ENCODE results near the gene COL26A1. TPM values are rescaled to one million over a fixed set of nuclear protein-coding genes. Genes with fewer than 3 reads are reported as not detected.

COL26A1 gene
- total RNA-seq, 1 donor from 2014 or later = 155 TPM

- Mint-ChIP-seq H3K4me1 (ENCODE audit: low read depth) (peaks cover 9% of the 10 kb centered on the region), H3K9me3 (ENCODE audit: low read depth) (peaks cover 6% of the 10 kb centered on the region), H3K27me3 (ENCODE audit: low read depth) (no peaks in the 10 kb centered on the region), H3K4me3 (ENCODE audit: unreplicated experiment) (no peak overlapping the region), H3K36me3 (ENCODE audit: low read depth) (peaks cover 3% of the 10 kb centered on the region), H3K27ac (ENCODE audit: unreplicated experiment) (no peak overlapping the region)
- TF ChIP-seq, protein P1, sequence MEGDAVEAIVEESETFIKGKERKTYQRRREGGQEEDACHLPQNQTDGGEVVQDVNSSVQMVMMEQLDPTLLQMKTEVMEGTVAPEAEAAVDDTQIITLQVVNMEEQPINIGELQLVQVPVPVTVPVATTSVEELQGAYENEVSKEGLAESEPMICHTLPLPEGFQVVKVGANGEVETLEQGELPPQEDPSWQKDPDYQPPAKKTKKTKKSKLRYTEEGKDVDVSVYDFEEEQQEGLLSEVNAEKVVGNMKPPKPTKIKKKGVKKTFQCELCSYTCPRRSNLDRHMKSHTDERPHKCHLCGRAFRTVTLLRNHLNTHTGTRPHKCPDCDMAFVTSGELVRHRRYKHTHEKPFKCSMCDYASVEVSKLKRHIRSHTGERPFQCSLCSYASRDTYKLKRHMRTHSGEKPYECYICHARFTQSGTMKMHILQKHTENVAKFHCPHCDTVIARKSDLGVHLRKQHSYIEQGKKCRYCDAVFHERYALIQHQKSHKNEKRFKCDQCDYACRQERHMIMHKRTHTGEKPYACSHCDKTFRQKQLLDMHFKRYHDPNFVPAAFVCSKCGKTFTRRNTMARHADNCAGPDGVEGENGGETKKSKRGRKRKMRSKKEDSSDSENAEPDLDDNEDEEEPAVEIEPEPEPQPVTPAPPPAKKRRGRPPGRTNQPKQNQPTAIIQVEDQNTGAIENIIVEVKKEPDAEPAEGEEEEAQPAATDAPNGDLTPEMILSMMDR (IDR thresholded peaks at IDR 0.05) = no peak
- DNase-seq (ENCODE audit: low spot score) = no peak
Measured at GRCh38 chr7:101521430-101521925, 158.8 kb downstream of the COL26A1 start.

- no peak overlapping the region for H3K27ac Mint-ChIP-seq (ENCODE audit: unreplicated experiment)
- peaks cover 9% of the 10 kb centered on the region for H3K4me1 Mint-ChIP-seq (ENCODE audit: low read depth)
- no peaks in the 10 kb centered on the region for H3K27me3 Mint-ChIP-seq (ENCODE audit: low read depth)
- peaks cover 4% of the 10 kb centered on the region for H3K36me3 Mint-ChIP-seq (ENCODE audit: low read depth)
- TF ChIP-seq, protein P1 (IDR thresholded peaks at IDR 0.05) = no peak
- peaks cover 6% of the 10 kb centered on the region for H3K9me3 Mint-ChIP-seq (ENCODE audit: low read depth)
- DNase-seq (ENCODE audit: low spot score) = no peak
- H3K4me3 Mint-ChIP-seq (ENCODE audit: unreplicated experiment) = no peak overlapping the region
Measured at GRCh38 chr7:101522021-101522420, 159.3 kb downstream of the COL26A1 start.

GRCh38 chr7:101527844-101528667 is 165.4 kb downstream of the COL26A1 start:
- TF ChIP-seq, protein P1 (IDR thresholded peaks at IDR 0.05) = no peak
- H3K36me3 Mint-ChIP-seq (ENCODE audit: low read depth) = peaks cover 7% of the 10 kb centered on the region
- H3K27ac Mint-ChIP-seq (ENCODE audit: unreplicated experiment) = peak overlapping the region; percentile 61
- peaks cover 6% of the 10 kb centered on the region for H3K9me3 Mint-ChIP-seq (ENCODE audit: low read depth)
- no peak overlapping the region for H3K4me3 Mint-ChIP-seq (ENCODE audit: unreplicated experiment)
- H3K4me1 Mint-ChIP-seq (ENCODE audit: low read depth) = peaks cover 11% of the 10 kb centered on the region
- no peak for DNase-seq (ENCODE audit: low spot score)
- H3K27me3 Mint-ChIP-seq (ENCODE audit: low read depth) = no peaks in the 10 kb centered on the region

DNA sequence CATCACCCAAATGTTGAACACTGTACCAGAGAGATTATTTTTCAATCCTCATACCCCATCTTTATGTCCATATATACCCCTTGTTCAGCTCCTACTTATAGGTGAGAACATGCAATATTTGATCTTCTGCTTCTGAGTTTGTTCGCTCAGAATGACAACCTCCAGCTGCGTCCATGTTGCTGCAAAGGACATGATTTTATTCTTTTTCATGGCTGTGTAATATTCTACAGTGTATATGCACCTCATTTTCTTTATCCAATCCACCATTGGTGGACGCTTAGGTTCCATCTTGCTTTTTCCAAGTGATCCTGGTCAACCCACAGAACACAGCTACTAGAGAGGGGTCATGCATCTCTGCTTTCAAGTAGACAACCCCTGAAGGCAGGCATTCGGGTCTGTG is 166.9 kb downstream of the COL26A1 start:
- no peak overlapping the region for H3K4me3 Mint-ChIP-seq (ENCODE audit: unreplicated experiment)
- H3K36me3 Mint-ChIP-seq (ENCODE audit: low read depth) = peaks cover 6% of the 10 kb centered on the region
- TF ChIP-seq, protein P1 (IDR thresholded peaks at IDR 0.05) = no peak
- H3K27ac Mint-ChIP-seq (ENCODE audit: unreplicated experiment) = no peak overlapping the region
- no peaks in the 10 kb centered on the region for H3K27me3 Mint-ChIP-seq (ENCODE audit: low read depth)
- H3K4me1 Mint-ChIP-seq (ENCODE audit: low read depth) = peaks cover 11% of the 10 kb centered on the region
- H3K9me3 Mint-ChIP-seq (ENCODE audit: low read depth) = peaks cover 3% of the 10 kb centered on the region
- DNase-seq (ENCODE audit: low spot score) = no peak

DNA sequence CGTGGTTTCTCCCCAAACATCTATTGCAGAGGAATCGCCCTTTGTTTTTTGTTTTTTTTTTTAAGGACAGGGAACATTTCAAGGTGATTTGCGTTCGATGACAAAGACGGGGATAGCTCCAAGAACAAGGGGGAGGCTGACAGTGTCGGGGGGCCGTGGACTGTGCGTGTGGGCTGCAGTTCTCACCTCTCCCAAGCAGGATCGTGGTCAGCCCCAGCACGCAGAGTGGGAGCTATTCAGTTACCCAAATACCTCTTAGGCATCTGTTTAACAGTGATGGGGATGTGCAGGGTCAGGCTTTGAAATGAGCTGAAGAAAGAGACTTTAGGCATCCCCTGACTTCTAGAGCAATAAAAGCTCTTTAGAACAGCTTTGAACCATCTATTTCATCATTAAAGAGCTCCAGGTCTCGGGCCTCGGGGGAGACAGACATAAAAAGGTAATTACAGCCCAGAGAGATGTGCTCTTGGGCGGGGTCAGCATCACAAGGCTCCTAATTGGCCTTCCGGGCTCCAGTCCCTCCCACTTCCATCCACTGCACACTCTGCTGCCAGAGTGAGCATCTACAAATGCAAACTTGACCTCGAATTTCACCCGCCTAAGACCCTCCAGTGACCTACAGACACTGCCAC is 169.2 kb downstream of the COL26A1 start:
- DNase-seq (ENCODE audit: low spot score) = no peak
- TF ChIP-seq, protein P1 (IDR thresholded peaks at IDR 0.05) = no peak
- Mint-ChIP-seq H3K36me3 (ENCODE audit: low read depth) (peaks cover 4% of the 10 kb centered on the region), H3K27me3 (ENCODE audit: low read depth) (no peaks in the 10 kb centered on the region), H3K27ac (ENCODE audit: unreplicated experiment) (peak overlapping the region; percentile 59), H3K4me3 (ENCODE audit: unreplicated experiment) (no peak overlapping the region), H3K9me3 (ENCODE audit: low read depth) (no peaks in the 10 kb centered on the region), H3K4me1 (ENCODE audit: low read depth) (peaks cover 28% of the 10 kb centered on the region)
